HCT116 (cell line): ENCODE measurements around the gene SPATS1. TPM values are rescaled to one million over a fixed set of nuclear protein-coding genes. Genes with fewer than 3 reads are reported as not detected.

Experiments used
- ATAC-seq: fragments of 200-7000 bp; cut with Tn5 transposase; 2 replicates; pipeline ENCODE4 v1.9.1; 2020; ENCODE audit warnings: mild to moderate bottlenecking, moderate library complexity
- BruUV-seq: library from RNA; stranded (reverse); fragments of 400-500 nt; replicated peaks from 2 replicates; lab custom pipeline; 2021; lab: Mats Ljungman, UMichigan
- CTCF ChIA-PET: fragments of 300-600 bp; sonication (Branson Sonifier 250); formaldehyde crosslinking; loops from one replicate; lab custom pipeline; 2021; ENCODE audit warnings: antibody characterized with exemption; lab: Charles Lee
- POLR2A ChIA-PET: fragments of 300-600, 350-600 bp; sonication (Branson Sonifier 250); formaldehyde crosslinking; loops from one replicate; lab custom pipeline; 2021; ENCODE audit warnings: antibody characterized with exemption; lab: Charles Lee
- RAD21 ChIA-PET, 2 experiments: fragments of 300-600 bp; sonication (Branson Sonifier 250); formaldehyde crosslinking; loops; one replicate each; lab custom pipeline; 2023; ENCODE audit warnings: low total read pairs in 2 of 2; ENCODE audit not compliant: uncharacterized antibody in 2 of 2, unreplicated experiment in 2 of 2, low non-redundant PET in 1 of 2; lab: Charles Lee
- DNase-seq: peaks from one replicate; pipeline ENCODE4 v3.0.0-alpha.2; 2010; ENCODE audit warnings: low read depth, low spot score
- H2AFZ ChIP-seq: fragments of 200-600 bp; shearing (Covaris generic), sonication (generic); 2 replicates; pipeline ENCODE4 v1.6.1; 2017; ENCODE audit warnings: low read depth, mixed run types, mixed read lengths, antibody characterized with exemption, low read length; ENCODE audit not compliant: poor library complexity, severe bottlenecking
- H3K27ac ChIP-seq: 2 replicates; pipeline ENCODE4 v1.5.1; 2012; ENCODE audit warnings: low read depth, low read length
- H3K27me3 ChIP-seq: fragments of 200-600 bp; sonication (generic); 2 replicates; pipeline ENCODE4 v1.6.1; 2016; ENCODE audit warnings: mixed run types, low read length, mixed read lengths; ENCODE audit not compliant: insufficient read depth
- H3K36me3 ChIP-seq, 2 experiments: fragments of 200-500 bp in 1 of 2; fragments of 200-600 bp in 1 of 2; sonication (Bioruptor generic) in 1 of 2; sonication (generic) in 1 of 2; 2 replicates each; pipeline versions ENCODE4 v1.5.1 to v1.6.1; 2014 to 2016; ENCODE audit warnings: low read length in 2 of 2, inconsistent platforms in 1 of 2, mixed read lengths in 1 of 2, mixed run types in 1 of 2; ENCODE audit not compliant: insufficient read depth in 2 of 2, control insufficient read depth in 1 of 2
- H3K4me1 ChIP-seq, 2 experiments: fragments of 200-600 bp in 1 of 2; sonication (generic) in 1 of 2; 2 replicates each; pipeline versions ENCODE4 v1.5.1 to v1.6.1; 2012 to 2017; ENCODE audit warnings: low read length in 2 of 2, inconsistent platforms in 1 of 2, mild to moderate bottlenecking in 1 of 2, mixed read lengths in 1 of 2, mixed run types in 1 of 2, moderate library complexity in 1 of 2; ENCODE audit not compliant: insufficient read depth in 2 of 2, control insufficient read depth in 1 of 2
- H3K4me2 ChIP-seq: fragments of 200-600 bp; sonication (generic); 2 replicates; pipeline ENCODE4 v1.6.1; 2017; ENCODE audit warnings: mixed run types, low read length, mixed read lengths
- H3K4me3 ChIP-seq, 2 experiments: fragments of 200-600 bp in 1 of 2; sonication (generic) in 1 of 2; replicated peaks in 1 of 2; 2 replicates each; pipeline ENCODE4 v1.5.1; 2011 to 2016; ENCODE audit warnings: low read length in 2 of 2, control low read depth in 1 of 2, low read depth in 1 of 2, mild to moderate bottlenecking in 1 of 2, mixed read lengths in 1 of 2, mixed run types in 1 of 2
- H3K79me2 ChIP-seq: fragments of 200-600 bp; sonication (generic); 2 replicates; pipeline ENCODE4 v1.6.1; 2017; ENCODE audit warnings: mild to moderate bottlenecking, mixed run types, low read length, moderate library complexity, mixed read lengths; ENCODE audit not compliant: insufficient read depth
- H3K9ac ChIP-seq: fragments of 200-600 bp; sonication (generic); 2 replicates; pipeline ENCODE4 v1.6.1; 2016; ENCODE audit warnings: low read length, mixed read lengths
- H3K9me2 ChIP-seq: fragments of 200-600 bp; sonication (generic), shearing (Covaris generic); 2 replicates; pipeline ENCODE4 v1.6.1; 2017; ENCODE audit warnings: mixed run types, mild to moderate bottlenecking, moderate library complexity; ENCODE audit not compliant: insufficient read depth
- H3K9me3 ChIP-seq, 2 experiments: fragments of 200-500 bp in 1 of 2; fragments of 200-600 bp in 1 of 2; sonication (Bioruptor generic) in 1 of 2; sonication (generic) in 1 of 2; 2 replicates each; pipeline ENCODE4 v1.6.1; 2014 to 2017; ENCODE audit warnings: low read length in 2 of 2, mixed read lengths in 2 of 2, inconsistent platforms in 1 of 2, low read depth in 1 of 2, mild to moderate bottlenecking in 1 of 2, mixed run types in 1 of 2, moderate library complexity in 1 of 2; ENCODE audit not compliant: control insufficient read depth in 1 of 2, insufficient read depth in 1 of 2
- H4K20me1 ChIP-seq: fragments of 200-600 bp; sonication (generic), shearing (Covaris generic); 2 replicates; pipeline ENCODE4 v1.6.1; 2017; ENCODE audit warnings: mixed run types, mild to moderate bottlenecking, moderate library complexity; ENCODE audit not compliant: insufficient read depth
- FOSL1 ChIP-seq: IDR thresholded peaks from 2 replicates; pipeline ENCODE4 v1.6.1; 2012; ENCODE audit warnings: low read depth
- JUND ChIP-seq: IDR thresholded peaks from 2 replicates; pipeline ENCODE4 v1.6.1; 2012
- RAD21 ChIP-seq: IDR thresholded peaks from 2 replicates; pipeline ENCODE4 v1.6.1; 2012; ENCODE audit warnings: low read depth, mild to moderate bottlenecking
- SP1 ChIP-seq: IDR thresholded peaks from 2 replicates; pipeline ENCODE4 v1.6.1; 2012; ENCODE audit warnings: low read depth
- SRF ChIP-seq: IDR thresholded peaks from 2 replicates; pipeline ENCODE4 v1.6.1; 2012; ENCODE audit warnings: low read depth
- TCF7L2 ChIP-seq: IDR thresholded peaks from 2 replicates; pipeline ENCODE4 v1.7.0; 2011; ENCODE audit warnings: borderline replicate concordance, inconsistent platforms; ENCODE audit not compliant: insufficient read depth, insufficient read length; ENCODE audit errors: extremely low read depth
- YY1 ChIP-seq: IDR thresholded peaks from 2 replicates; pipeline ENCODE4 v1.6.1; 2011; ENCODE audit warnings: low read length, low read depth, moderate library complexity, mild to moderate bottlenecking; ENCODE audit not compliant: insufficient replicate concordance; ENCODE audit errors: extremely low read depth
- intact Hi-C: fragments of 100-400 bp; cut with micrococcal nuclease; formaldehyde crosslinking; loops from 2 replicates; pipeline ENCODE4 v1.10.0; 2022
- total RNA-seq: library from RNA; stranded (reverse); gene quantifications from one replicate; pipeline ENCODE4 v1.2.1, GENCODE V29; 2021; ENCODE audit not compliant: unreplicated experiment
- TF ChIP-seq, protein P1 (sequence below), 3 experiments: fragments of 200-600 bp in 1 of 3; sonication (generic) in 1 of 3; IDR thresholded peaks in 2 of 3; conservative IDR thresholded peaks in 1 of 3; 2 replicates each; pipeline ENCODE4 v1.5.1; 2012 to 2017; ENCODE audit warnings: low read depth in 2 of 3, low read length in 2 of 3, antibody characterized with exemption in 1 of 3, borderline replicate concordance in 1 of 3, control low read depth in 1 of 3, mild to moderate bottlenecking in 1 of 3, mixed read lengths in 1 of 3, mixed run types in 1 of 3, moderate library complexity in 1 of 3; ENCODE audit not compliant: insufficient read depth in 1 of 3

SPATS1 gene
- total RNA-seq, 1 experiment from 2014 or later, result not detected

DNA sequence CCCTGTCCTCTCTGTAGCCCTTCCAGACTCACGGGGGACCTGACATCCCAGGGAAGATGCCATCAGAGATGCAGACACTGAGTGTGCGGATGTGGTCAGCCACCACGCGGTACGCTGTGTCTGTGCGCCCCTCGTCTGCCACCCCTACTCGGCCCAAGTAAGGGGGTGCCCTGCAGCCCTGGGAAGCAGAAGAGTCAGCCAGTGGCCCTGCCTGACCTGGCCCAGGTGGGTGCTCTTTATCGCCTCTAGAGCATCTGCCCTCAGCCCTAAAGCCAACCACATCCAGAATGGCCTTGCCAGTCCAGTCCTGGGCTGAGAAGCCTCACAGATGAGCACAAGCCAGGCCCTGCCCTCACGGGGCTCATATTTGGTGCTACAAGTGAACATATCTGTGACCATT is 35.2 kb upstream of the SPATS1 start (continued):
- TF ChIP-seq, protein P1, sequence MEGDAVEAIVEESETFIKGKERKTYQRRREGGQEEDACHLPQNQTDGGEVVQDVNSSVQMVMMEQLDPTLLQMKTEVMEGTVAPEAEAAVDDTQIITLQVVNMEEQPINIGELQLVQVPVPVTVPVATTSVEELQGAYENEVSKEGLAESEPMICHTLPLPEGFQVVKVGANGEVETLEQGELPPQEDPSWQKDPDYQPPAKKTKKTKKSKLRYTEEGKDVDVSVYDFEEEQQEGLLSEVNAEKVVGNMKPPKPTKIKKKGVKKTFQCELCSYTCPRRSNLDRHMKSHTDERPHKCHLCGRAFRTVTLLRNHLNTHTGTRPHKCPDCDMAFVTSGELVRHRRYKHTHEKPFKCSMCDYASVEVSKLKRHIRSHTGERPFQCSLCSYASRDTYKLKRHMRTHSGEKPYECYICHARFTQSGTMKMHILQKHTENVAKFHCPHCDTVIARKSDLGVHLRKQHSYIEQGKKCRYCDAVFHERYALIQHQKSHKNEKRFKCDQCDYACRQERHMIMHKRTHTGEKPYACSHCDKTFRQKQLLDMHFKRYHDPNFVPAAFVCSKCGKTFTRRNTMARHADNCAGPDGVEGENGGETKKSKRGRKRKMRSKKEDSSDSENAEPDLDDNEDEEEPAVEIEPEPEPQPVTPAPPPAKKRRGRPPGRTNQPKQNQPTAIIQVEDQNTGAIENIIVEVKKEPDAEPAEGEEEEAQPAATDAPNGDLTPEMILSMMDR (IDR thresholded peaks at IDR 0.05 in 2 of 3, conservative IDR thresholded peaks at IDR 0.05 in 1 of 3; ENCODE audit: borderline replicate concordance in 1 of 3, insufficient read depth in 1 of 3, low read depth in 2 of 3, low read length in 2 of 3), result no peak
- TF ChIP-seq RAD21 (no peak), TCF7L2 (no peak), SP1 (no peak), YY1 (no peak)
- TF ChIP-seq, all 23 proteins: peak for 0

DNA sequence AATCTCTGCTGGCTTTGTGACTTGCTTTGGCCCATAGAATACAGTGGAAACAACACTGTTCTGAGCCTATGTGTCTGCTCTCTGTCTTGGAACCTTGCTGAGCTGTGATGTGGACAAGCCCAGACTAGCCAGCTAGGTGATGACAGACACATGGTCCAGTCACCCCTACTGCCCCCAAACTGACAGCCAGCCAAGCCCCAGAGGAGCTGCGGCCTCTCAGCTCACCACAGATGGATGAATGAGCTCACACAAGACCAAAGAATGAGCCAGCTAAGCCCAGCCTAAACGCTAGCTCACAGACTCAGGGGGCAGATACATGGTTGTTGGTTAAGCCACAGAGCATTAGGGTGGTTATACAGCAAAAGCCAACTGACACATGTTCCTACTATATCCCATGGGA is 33.4 kb upstream of the SPATS1 start:
- no peak for TF ChIP-seq JUND
- TF ChIP-seq FOSL1, result no peak
- TF ChIP-seq SP1, result no peak
- no peak for TF ChIP-seq SRF
- TF ChIP-seq, all 23 proteins: peak for 0
- DNase-seq, result no peak
- CTCF ChIA-PET, result no interaction called here

More for the DNA sequence above, 33.4 kb upstream of the SPATS1 start:
- H3K9me3 ChIP-seq, result no peaks in the 10 kb centered on the region
- H3K27me3 ChIP-seq, result no peaks in the 10 kb centered on the region
- H3K4me1 ChIP-seq, result peaks cover 6 to 16% of the 10 kb centered on the region in 2 experiments
- H3K4me2 ChIP-seq, result no peak overlapping the region
- H3K36me3 ChIP-seq, result peaks cover 31 to 53% of the 10 kb centered on the region in 2 experiments; a peak in 3 of 4 replicates
- 0 out of 2 replicates have a peak overlapping the region, but pooled peaks have one; percentile 7 for H3K27ac ChIP-seq
- H3K79me2 ChIP-seq, result peaks cover 19% of the 10 kb centered on the region
- no peaks in the 10 kb centered on the region for H3K9me2 ChIP-seq
- BruUV-seq, result no TSS peak
- ChIA-PET POLR2A (interaction anchor here (1.0 kb wide), 1 partner anchor 17 kb away, joined by 3 read pairs; no protein-coding TSS in a partner anchor), RAD21 (no interaction called here)
- H4K20me1 ChIP-seq, result no peaks in the 10 kb centered on the region
- no peak for ATAC-seq
- intact Hi-C loops, result no loop called here
- no peak overlapping the region for H3K4me3 ChIP-seq
- no peak overlapping the region for H2AFZ ChIP-seq
- H3K9ac ChIP-seq, result no peak overlapping the region
